Measurements from ENCODE around the gene TSPAN9.

Gene TSPAN9

GRCh38 chr12:3250576-3250975, 173.4 kb downstream of the TSPAN9 start:
- no peak overlapping the region for H3K9ac ChIP-seq (ENCODE audit: low read length in 5 of 5)
- no peak overlapping the region for H3K4me3 ChIP-seq (ENCODE audit: low read depth in 1 of 5, low read length in 5 of 5)
- peaks cover 9 to 81% (median 31%) of the 10 kb centered on the region in 5 donors for H3K4me1 ChIP-seq (ENCODE audit: control insufficient read depth in 5 of 5, insufficient read depth in 5 of 5, low read length in 5 of 5)
- H3K27ac ChIP-seq (ENCODE audit: low read depth, low read length), result no peak overlapping the region
- no peaks in the 10 kb centered on the region for H3K9me3 ChIP-seq (ENCODE audit: control insufficient read depth in 5 of 5, low read length in 5 of 5)
- H3K27me3 ChIP-seq (ENCODE audit: control insufficient read depth in 5 of 5, insufficient read depth in 4 of 5, low read length in 5 of 5), result no peaks in the 10 kb centered on the region
- H3K36me3 ChIP-seq (ENCODE audit: control insufficient read depth in 5 of 5, insufficient read depth in 5 of 5, low read length in 5 of 5), result no peaks in the 10 kb centered on the region

GRCh38 chr12:3251067-3251466, 173.9 kb downstream of the TSPAN9 start:
- Histone ChIP-seq H3K27ac (ENCODE audit: low read depth, low read length) (no peak overlapping the region), H3K9ac (ENCODE audit: low read length in 5 of 5) (no peak overlapping the region)

GRCh38 chr12:3251691-3252090, 174.5 kb downstream of the TSPAN9 start:
- Histone ChIP-seq H3K27me3 (ENCODE audit: control insufficient read depth in 5 of 5, insufficient read depth in 4 of 5, low read length in 5 of 5) (no peaks in the 10 kb centered on the region), H3K36me3 (ENCODE audit: control insufficient read depth in 5 of 5, insufficient read depth in 5 of 5, low read length in 5 of 5) (no peaks in the 10 kb centered on the region), H3K4me1 (ENCODE audit: control insufficient read depth in 5 of 5, insufficient read depth in 5 of 5, low read length in 5 of 5) (peaks cover 9 to 70% (median 24%) of the 10 kb centered on the region in 5 donors), H3K9ac (ENCODE audit: low read length in 5 of 5) (no peak overlapping the region), H3K27ac (ENCODE audit: low read depth, low read length) (no peak overlapping the region), H3K4me3 (ENCODE audit: low read depth in 1 of 5, low read length in 5 of 5) (no peak overlapping the region), H3K9me3 (ENCODE audit: control insufficient read depth in 5 of 5, low read length in 5 of 5) (no peaks in the 10 kb centered on the region)

More at GRCh38 chr12:3251067-3251466, 173.9 kb downstream of the TSPAN9 start:
- Histone ChIP-seq H3K9me3 (ENCODE audit: control insufficient read depth in 5 of 5, low read length in 5 of 5) (no peaks in the 10 kb centered on the region), H3K27me3 (ENCODE audit: control insufficient read depth in 5 of 5, insufficient read depth in 4 of 5, low read length in 5 of 5) (no peaks in the 10 kb centered on the region), H3K4me3 (ENCODE audit: low read depth in 1 of 5, low read length in 5 of 5) (no peak overlapping the region), H3K36me3 (ENCODE audit: control insufficient read depth in 5 of 5, insufficient read depth in 5 of 5, low read length in 5 of 5) (no peaks in the 10 kb centered on the region), H3K4me1 (ENCODE audit: control insufficient read depth in 5 of 5, insufficient read depth in 5 of 5, low read length in 5 of 5) (peaks cover 9 to 76% (median 30%) of the 10 kb centered on the region in 5 donors)

- Histone ChIP-seq H3K9me3 (ENCODE audit: control insufficient read depth in 5 of 5, low read length in 5 of 5) (no peaks in the 10 kb centered on the region), H3K36me3 (ENCODE audit: control insufficient read depth in 5 of 5, insufficient read depth in 5 of 5, low read length in 5 of 5) (no peaks in the 10 kb centered on the region), H3K27ac (ENCODE audit: low read depth, low read length) (no peak overlapping the region), H3K9ac (ENCODE audit: low read length in 5 of 5) (no peak overlapping the region), H3K27me3 (ENCODE audit: control insufficient read depth in 5 of 5, insufficient read depth in 4 of 5, low read length in 5 of 5) (no peaks in the 10 kb centered on the region), H3K4me3 (ENCODE audit: low read depth in 1 of 5, low read length in 5 of 5) (no peak overlapping the region), H3K4me1 (ENCODE audit: control insufficient read depth in 5 of 5, insufficient read depth in 5 of 5, low read length in 5 of 5) (peaks cover 7 to 64% (median 21%) of the 10 kb centered on the region in 5 donors)
These were observed 175.3 kb downstream of the TSPAN9 start for GRCh38 chr12:3252450-3252891.

DNA sequence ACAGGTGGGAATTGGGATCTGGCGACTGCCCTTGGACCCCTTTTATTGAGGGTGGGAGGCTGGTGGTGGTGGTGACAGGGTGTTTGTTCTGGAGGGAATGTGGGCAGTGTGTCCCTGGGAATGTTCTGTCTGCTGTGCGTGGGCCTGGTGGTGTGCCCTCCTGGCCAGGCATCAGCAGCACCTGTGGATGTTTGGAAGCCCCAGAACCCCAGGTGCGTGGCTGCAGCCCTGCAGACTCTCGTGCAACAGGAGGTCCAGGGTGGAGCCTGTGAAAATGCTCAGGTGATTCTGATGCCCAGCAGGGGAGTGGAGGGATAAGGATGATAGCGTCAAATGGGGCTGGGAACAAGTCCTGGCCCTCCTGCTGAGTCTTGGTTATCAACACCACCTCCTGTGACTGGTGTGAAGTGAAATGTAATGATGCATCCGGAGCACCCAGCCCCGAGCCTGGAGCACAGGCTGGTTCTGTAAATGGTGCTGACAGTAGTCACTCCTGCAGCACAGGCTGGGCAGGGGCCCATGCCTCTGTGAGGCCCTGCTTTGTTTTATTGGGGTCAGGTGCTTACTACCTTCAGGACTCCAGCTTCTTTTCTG, 176.6 kb downstream of the TSPAN9 start:
- Histone ChIP-seq H3K36me3 (ENCODE audit: control insufficient read depth in 5 of 5, insufficient read depth in 5 of 5, low read length in 5 of 5) (no peaks in the 10 kb centered on the region), H3K9me3 (ENCODE audit: control insufficient read depth in 5 of 5, low read length in 5 of 5) (no peaks in the 10 kb centered on the region), H3K27me3 (ENCODE audit: control insufficient read depth in 5 of 5, insufficient read depth in 4 of 5, low read length in 5 of 5) (no peaks in the 10 kb centered on the region), H3K4me1 (ENCODE audit: control insufficient read depth in 5 of 5, insufficient read depth in 5 of 5, low read length in 5 of 5) (peaks cover 4 to 51% (median 20%) of the 10 kb centered on the region in 5 donors), H3K27ac (ENCODE audit: low read depth, low read length) (no peak overlapping the region), H3K4me3 (ENCODE audit: low read depth in 1 of 5, low read length in 5 of 5) (no peak overlapping the region), H3K9ac (ENCODE audit: low read length in 5 of 5) (no peak overlapping the region)

- no peak overlapping the region for H3K27ac ChIP-seq (ENCODE audit: low read depth, low read length)
These were observed 177.9 kb downstream of the TSPAN9 start for GRCh38 chr12:3255057-3255456.

GRCh38 chr12:3256103-3256631, 179.0 kb downstream of the TSPAN9 start:
- peaks cover 0 to 5% (median 0%) of the 10 kb centered on the region in 5 donors for H3K36me3 ChIP-seq (ENCODE audit: control insufficient read depth in 5 of 5, insufficient read depth in 5 of 5, low read length in 5 of 5)
- H3K27ac ChIP-seq (ENCODE audit: low read depth, low read length), result no peak overlapping the region
- no peak overlapping the region for H3K9ac ChIP-seq (ENCODE audit: low read length in 5 of 5)
- no peaks in the 10 kb centered on the region for H3K27me3 ChIP-seq (ENCODE audit: control insufficient read depth in 5 of 5, insufficient read depth in 4 of 5, low read length in 5 of 5)
- H3K4me1 ChIP-seq (ENCODE audit: control insufficient read depth in 5 of 5, insufficient read depth in 5 of 5, low read length in 5 of 5), result peaks cover 4 to 33% (median 15%) of the 10 kb centered on the region in 5 donors
- no peak overlapping the region for H3K4me3 ChIP-seq (ENCODE audit: low read depth in 1 of 5, low read length in 5 of 5)
- no peaks in the 10 kb centered on the region for H3K9me3 ChIP-seq (ENCODE audit: control insufficient read depth in 5 of 5, low read length in 5 of 5)

More at GRCh38 chr12:3255057-3255456, 177.9 kb downstream of the TSPAN9 start:
- Histone ChIP-seq H3K4me1 (ENCODE audit: control insufficient read depth in 5 of 5, insufficient read depth in 5 of 5, low read length in 5 of 5) (peaks cover 4 to 38% (median 15%) of the 10 kb centered on the region in 5 donors), H3K36me3 (ENCODE audit: control insufficient read depth in 5 of 5, insufficient read depth in 5 of 5, low read length in 5 of 5) (peaks cover 0 to 5% (median 0%) of the 10 kb centered on the region in 5 donors), H3K27me3 (ENCODE audit: control insufficient read depth in 5 of 5, insufficient read depth in 4 of 5, low read length in 5 of 5) (no peaks in the 10 kb centered on the region), H3K4me3 (ENCODE audit: low read depth in 1 of 5, low read length in 5 of 5) (no peak overlapping the region), H3K9ac (ENCODE audit: low read length in 5 of 5) (no peak overlapping the region), H3K9me3 (ENCODE audit: control insufficient read depth in 5 of 5, low read length in 5 of 5) (no peaks in the 10 kb centered on the region)

- H3K27ac ChIP-seq (ENCODE audit: low read depth, low read length), result no peak overlapping the region
- H3K27me3 ChIP-seq (ENCODE audit: control insufficient read depth in 5 of 5, insufficient read depth in 4 of 5, low read length in 5 of 5), result no peaks in the 10 kb centered on the region
- peaks cover 0 to 5% (median 0%) of the 10 kb centered on the region in 5 donors for H3K36me3 ChIP-seq (ENCODE audit: control insufficient read depth in 5 of 5, insufficient read depth in 5 of 5, low read length in 5 of 5)
- H3K9ac ChIP-seq (ENCODE audit: low read length in 5 of 5), result no peak overlapping the region
- H3K4me3 ChIP-seq (ENCODE audit: low read depth in 1 of 5, low read length in 5 of 5), result no peak overlapping the region
- no peaks in the 10 kb centered on the region for H3K9me3 ChIP-seq (ENCODE audit: control insufficient read depth in 5 of 5, low read length in 5 of 5)
- peaks cover 4 to 31% (median 16%) of the 10 kb centered on the region in 5 donors for H3K4me1 ChIP-seq (ENCODE audit: control insufficient read depth in 5 of 5, insufficient read depth in 5 of 5, low read length in 5 of 5)
These were observed 180.2 kb downstream of the TSPAN9 start for GRCh38 chr12:3257411-3257810.

GRCh38 chr12:3259973-3260372, 182.8 kb downstream of the TSPAN9 start:
- H3K36me3 ChIP-seq (ENCODE audit: control insufficient read depth in 5 of 5, insufficient read depth in 5 of 5, low read length in 5 of 5), result peaks cover 0 to 9% (median 0%) of the 10 kb centered on the region in 5 donors
- H3K9me3 ChIP-seq (ENCODE audit: control insufficient read depth in 5 of 5, low read length in 5 of 5), result no peaks in the 10 kb centered on the region
- no peak overlapping the region for H3K27ac ChIP-seq (ENCODE audit: low read depth, low read length)
- H3K27me3 ChIP-seq (ENCODE audit: control insufficient read depth in 5 of 5, insufficient read depth in 4 of 5, low read length in 5 of 5), result no peaks in the 10 kb centered on the region
- no peak overlapping the region for H3K4me3 ChIP-seq (ENCODE audit: low read depth in 1 of 5, low read length in 5 of 5)
- H3K4me1 ChIP-seq (ENCODE audit: control insufficient read depth in 5 of 5, insufficient read depth in 5 of 5, low read length in 5 of 5), result peaks cover 2 to 19% (median 17%) of the 10 kb centered on the region in 5 donors
- no peak overlapping the region for H3K9ac ChIP-seq (ENCODE audit: low read length in 5 of 5)

DNA sequence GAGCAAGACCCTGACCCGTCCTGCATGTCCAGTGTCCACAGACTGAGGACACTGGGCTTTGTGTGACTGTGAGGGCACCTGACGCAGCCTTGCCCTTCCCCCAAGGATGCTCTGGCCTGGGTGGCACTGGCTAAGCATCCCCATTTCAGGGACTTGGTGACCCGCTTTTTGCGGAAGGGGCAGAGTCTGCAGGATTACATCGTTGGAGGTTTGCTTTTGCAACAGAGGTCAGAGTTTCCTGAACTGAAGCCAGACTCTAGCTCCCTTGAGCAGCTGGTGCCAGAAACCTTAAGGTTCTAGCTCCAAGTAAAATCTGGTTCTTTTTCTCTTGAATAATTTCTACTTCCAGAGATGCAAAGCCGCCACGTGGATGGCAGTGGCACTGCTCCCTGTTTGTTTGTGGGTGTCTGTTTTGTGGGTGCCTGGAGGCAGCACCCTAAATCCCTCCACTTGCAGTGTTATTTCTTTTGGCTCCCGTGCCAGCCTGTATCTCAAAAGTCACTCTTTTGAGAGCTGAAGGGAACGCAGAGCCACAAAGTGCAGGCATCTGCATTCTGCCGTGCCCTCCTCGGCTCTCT, 184.7 kb downstream of the TSPAN9 start:
- Histone ChIP-seq H3K27ac (ENCODE audit: low read depth, low read length) (no peak overlapping the region), H3K4me1 (ENCODE audit: control insufficient read depth in 5 of 5, insufficient read depth in 5 of 5, low read length in 5 of 5) (peaks cover 2 to 19% (median 12%) of the 10 kb centered on the region in 5 donors), H3K9ac (ENCODE audit: low read length in 5 of 5) (no peak overlapping the region), H3K4me3 (ENCODE audit: low read depth in 1 of 5, low read length in 5 of 5) (no peak overlapping the region), H3K27me3 (ENCODE audit: control insufficient read depth in 5 of 5, insufficient read depth in 4 of 5, low read length in 5 of 5) (no peaks in the 10 kb centered on the region), H3K9me3 (ENCODE audit: control insufficient read depth in 5 of 5, low read length in 5 of 5) (no peaks in the 10 kb centered on the region), H3K36me3 (ENCODE audit: control insufficient read depth in 5 of 5, insufficient read depth in 5 of 5, low read length in 5 of 5) (peaks cover 0 to 23% (median 0%) of the 10 kb centered on the region in 5 donors)
